Bronchial epithelial cell (primary cell): ENCODE data around the gene CMSS1. TPM values are rescaled to one million over a fixed set of nuclear protein-coding genes. Genes with fewer than 3 reads are reported as not detected.

Experiments used
- DNase-seq: peaks from one replicate; pipeline ENCODE4 v3.0.0-alpha.2; 2010; ENCODE audit warnings: low read depth
- FAIRE-seq: peaks from 2 replicates; lab custom pipeline; 2011; peaks lifted over from hg19 to GRCh38; lab: Jason Lieb, UNC
- H3K27me3 ChIP-seq: 2 replicates; pipeline ENCODE4 v1.5.1; 2011; ENCODE audit warnings: low read length; ENCODE audit not compliant: control insufficient read depth, insufficient read depth
- H3K36me3 ChIP-seq: 2 replicates; pipeline ENCODE4 v1.5.1; 2011; ENCODE audit warnings: low read length; ENCODE audit not compliant: control insufficient read depth, insufficient read depth
- H3K4me3 ChIP-seq: 2 replicates; pipeline ENCODE4 v1.5.1; 2011; ENCODE audit warnings: mild to moderate bottlenecking, low read depth, low read length, control low read depth
- CTCF ChIP-seq: IDR thresholded peaks from 2 replicates; pipeline ENCODE4 v1.5.1; 2011; ENCODE audit warnings: mild to moderate bottlenecking, moderate library complexity, low read length, control low read depth, inconsistent platforms; ENCODE audit not compliant: insufficient read depth, severe bottlenecking
- total RNA-seq: library from RNA; depleted of rRNA; stranded (reverse); fragments of >200 nt; gene quantifications from 2 replicates; pipeline ENCODE4 v1.2.1, GENCODE V29; 2014

The CMSS1 gene
- total RNA-seq, 1 donor from 2014 or later: 21.3 TPM

- no peak for DNase-seq
- no peak for TF ChIP-seq CTCF
- FAIRE-seq: no peak
- H3K4me3 ChIP-seq: no peak overlapping the region
- no peaks in the 10 kb centered on the region for H3K27me3 ChIP-seq
- H3K36me3 ChIP-seq: no peaks in the 10 kb centered on the region
Observed at GRCh38 chr3:99850608-99851007, 32.9 kb downstream of the CMSS1 start.

DNA sequence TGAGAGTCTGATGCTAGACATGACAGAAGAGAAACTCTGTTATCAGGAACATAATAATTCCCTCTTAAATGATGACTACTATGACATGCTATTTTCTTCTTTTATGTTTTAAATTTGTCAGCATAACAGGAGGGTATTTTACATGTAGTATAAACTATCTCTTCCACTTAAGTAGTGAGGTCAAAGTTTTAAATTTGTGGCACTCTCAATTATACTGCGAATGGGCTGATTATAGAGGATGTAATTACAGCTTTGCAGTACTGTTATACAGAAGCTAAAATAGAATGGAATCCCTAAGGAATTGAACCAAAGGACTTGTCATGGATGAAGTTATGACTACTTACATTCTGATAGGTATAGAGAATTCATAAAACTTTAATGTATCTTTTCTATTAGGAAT lies 34.3 kb downstream of the CMSS1 start:
- H3K36me3 ChIP-seq: no peaks in the 10 kb centered on the region
- no peak overlapping the region for H3K4me3 ChIP-seq
- FAIRE-seq (no peak), DNase-seq (no peak)
- no peak for TF ChIP-seq CTCF
- H3K27me3 ChIP-seq: no peaks in the 10 kb centered on the region

DNA sequence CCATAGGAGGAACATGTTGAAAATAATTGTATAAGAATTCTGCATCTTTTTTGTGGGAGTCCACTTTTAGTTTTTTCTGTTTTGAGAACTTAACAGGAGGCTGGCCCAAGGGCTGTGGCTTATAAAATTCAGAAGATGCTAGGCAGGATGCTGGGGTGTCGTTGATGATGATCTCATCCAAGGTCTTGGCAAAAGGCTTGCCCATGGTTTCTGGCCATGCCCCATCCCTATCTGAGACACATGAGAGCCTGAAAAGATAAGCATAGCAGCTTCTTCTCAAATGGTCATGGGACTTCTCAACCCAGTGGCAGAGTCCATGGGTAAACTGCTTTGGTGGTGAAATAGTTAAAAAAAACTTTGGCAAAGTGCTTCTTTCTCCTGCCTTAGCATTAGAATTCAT lies 35.2 kb downstream of the CMSS1 start:
- Histone ChIP-seq H3K36me3 (no peaks in the 10 kb centered on the region), H3K27me3 (no peaks in the 10 kb centered on the region), H3K4me3 (no peak overlapping the region)
- DNase-seq (no peak), FAIRE-seq (no peak)
- TF ChIP-seq CTCF: no peak

DNA sequence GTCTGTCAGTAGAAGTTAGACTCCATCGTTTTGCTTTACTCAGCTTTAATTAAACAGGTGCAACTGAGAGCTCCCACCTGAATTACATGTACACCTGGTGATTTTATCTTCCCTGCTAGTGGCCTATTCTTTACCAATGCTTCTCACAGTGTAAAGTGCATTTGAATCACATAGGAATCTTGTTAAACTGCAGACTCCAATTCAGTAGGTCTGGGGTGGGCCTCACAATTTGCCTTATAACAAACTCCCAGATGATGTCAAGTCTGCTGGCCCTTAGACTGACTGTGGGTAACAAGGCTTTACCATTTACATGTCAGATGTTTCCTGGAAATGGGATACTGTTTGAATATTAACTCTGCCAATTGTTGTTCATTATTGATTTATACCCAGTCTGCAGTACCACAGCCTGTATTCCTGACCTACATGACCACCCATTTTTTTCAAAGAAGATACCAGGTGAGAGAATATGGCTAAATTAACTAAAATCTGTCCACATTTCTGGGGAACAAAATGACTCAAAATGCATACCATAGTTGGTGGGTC lies 37.2 kb downstream of the CMSS1 start:
- no peak for TF ChIP-seq CTCF
- H3K27me3 ChIP-seq: no peaks in the 10 kb centered on the region
- H3K4me3 ChIP-seq: no peak overlapping the region
- FAIRE-seq: no peak
- DNase-seq: no peak
- H3K36me3 ChIP-seq: no peaks in the 10 kb centered on the region

DNA sequence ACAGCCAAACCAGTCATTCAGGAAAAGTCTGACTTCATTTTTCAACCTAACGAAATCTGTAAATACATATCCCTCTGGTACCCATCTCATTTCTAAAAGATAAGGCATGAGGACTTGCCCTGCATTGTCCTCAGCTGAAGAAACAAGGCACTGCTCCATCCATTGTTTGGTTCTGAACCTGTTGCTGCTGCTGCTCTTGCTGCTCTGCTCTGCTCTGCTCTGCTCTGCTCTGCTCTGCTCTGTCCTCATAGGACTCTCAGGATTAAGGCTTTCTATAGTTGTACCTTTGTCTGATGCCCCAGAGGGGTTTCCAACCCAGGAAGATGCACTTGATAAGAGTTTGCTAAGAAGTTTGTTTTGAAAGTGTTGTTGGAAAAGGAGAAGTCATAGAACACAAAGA lies 38.2 kb downstream of the CMSS1 start:
- H3K27me3 ChIP-seq: no peaks in the 10 kb centered on the region
- FAIRE-seq (no peak), DNase-seq (no peak)
- H3K36me3 ChIP-seq: no peaks in the 10 kb centered on the region
- H3K4me3 ChIP-seq: no peak overlapping the region
- no peak for TF ChIP-seq CTCF
